Right ventricle myocardium superior (tissue), 1 donor: ENCODE data around the gene HOXD8. TPM values are rescaled to one million over a fixed set of nuclear protein-coding genes. Genes with fewer than 3 reads are reported as not detected.

Experiments
- ATAC-seq: fragments of 200-7000 bp; cut with Tn5 transposase; one replicate; pipeline ENCODE4 v1.9.1; 2020; ENCODE audit warnings: mild to moderate bottlenecking; ENCODE audit not compliant: poor library complexity
- DNase-seq: peaks from one replicate; pipeline ENCODE4 v3.0.0-alpha.2; 2020
- intact Hi-C: fragments of 100-400 bp; cut with DNase I; formaldehyde crosslinking; loops from one replicate; pipeline ENCODE4 v1.11.2; 2022
- microRNA-seq: library from miRNA; unstranded; fragments of <30 nt; microRNA quantifications from one replicate; pipeline ENCODE4 v1.2.0, GENCODE V29; 2020
- total RNA-seq: library from RNA; stranded (reverse); fragmentation: NEBNext Ultra II Directional; extraction: Animal tissue kit (Norgen Biotek cat#: 25700); gene quantifications from one replicate; pipeline ENCODE4 v1.2.1, GENCODE V29; 2021
- donor health status: DM: no; HTN: yes; CAD: no; lungs with severe emphysema.

The HOXD8 gene
- total RNA-seq, 1 donor from 2014 or later: 0.32 TPM

GRCh38 chr2:176173567-176174381 lies 44.3 kb downstream of the HOXD8 start:
- DNase-seq (no peak), ATAC-seq (no peak)
- intact Hi-C loops: no loop called here

GRCh38 chr2:176174382-176174823 lies 44.9 kb downstream of the HOXD8 start:
- intact Hi-C loops: no loop called here
- ATAC-seq: no peak
- DNase-seq: no peak

GRCh38 chr2:176174824-176175708 lies 45.6 kb downstream of the HOXD8 start:
- DNase-seq (no peak), ATAC-seq (no peak)
- intact Hi-C loops: no loop called here

- intact Hi-C loops: no loop called here
- DNase-seq: no peak
- no peak for ATAC-seq
Observed at GRCh38 chr2:176175709-176176607, 46.5 kb downstream of the HOXD8 start.

GRCh38 chr2:176177580-176178037 lies 48.1 kb downstream of the HOXD8 start:
- intact Hi-C loops: no loop called here
- DNase-seq (no peak), ATAC-seq (no peak)

- ATAC-seq (no peak), DNase-seq (no peak)
- intact Hi-C loops: no loop called here
Observed at GRCh38 chr2:176178038-176178756, 48.7 kb downstream of the HOXD8 start.

GRCh38 chr2:176178757-176179295 lies 49.3 kb downstream of the HOXD8 start:
- intact Hi-C loops: no loop called here
- ATAC-seq: no peak
- DNase-seq: no peak

GRCh38 chr2:176181551-176181950 lies 52.0 kb downstream of the HOXD8 start:
- no peak for ATAC-seq
- no peak for DNase-seq
- intact Hi-C loops: no loop called here

Small RNA genes within 50 kb of the gene (microRNA-seq; reads per million reads assigned to microRNA genes)
- 1,978 reads per million, percentile 87 among the genes with 10 or more reads in this experiment for gene MIR10B

Other genes with a start within 250 kb of the HOXD8 start
- gene LNPK, start 127.4 kb upstream of the HOXD8 start, total RNA-seq: 38.0 TPM
- gene EVX2, start 45.7 kb upstream of the HOXD8 start, total RNA-seq: not detected
- not detected for gene HOXD13, start 37.0 kb upstream of the HOXD8 start, total RNA-seq
- not detected for gene HOXD12, start 29.9 kb upstream of the HOXD8 start, total RNA-seq
- gene HOXD11, start 22.4 kb upstream of the HOXD8 start, total RNA-seq: not detected
- gene HOXD10, start 12.9 kb upstream of the HOXD8 start, total RNA-seq: not detected
- not detected for gene HOXD9, start 7.0 kb upstream of the HOXD8 start, total RNA-seq
- gene HOXD4, start 21.8 kb downstream of the HOXD8 start, total RNA-seq: not detected
- gene HOXD3, start 27.6 kb downstream of the HOXD8 start, total RNA-seq: 0.38 TPM
- not detected for gene HOXD1, start 59.0 kb downstream of the HOXD8 start, total RNA-seq
- 50.3 TPM for gene MTX2, start 139.7 kb downstream of the HOXD8 start, total RNA-seq